Natural killer cell (primary cell): ENCODE measurements around the gene FIBCD1. TPM values are rescaled to one million over a fixed set of nuclear protein-coding genes. Genes with fewer than 3 reads are reported as not detected.

Source experiments
- ATAC-seq, 3 donors: fragments of 150-1000 bp in 2 of 3; fragments of 200-7000 bp in 1 of 3; cut with Tn5 transposase; 1 replicate in 1 of 3; 2 replicates in 2 of 3; pipeline ENCODE4 v1.10.0; 2021; ENCODE audit warnings: mild to moderate bottlenecking in 2 of 3, moderate library complexity in 2 of 3
- DNase-seq, 2 donors: peaks; one replicate each; pipeline versions ENCODE4 v3.0.0 to v3.0.0-alpha.2; 2013 to 2021; ENCODE audit warnings: mixed read lengths in 1 of 2
- H3K27ac ChIP-seq: one replicate; pipeline ENCODE4 v1.5.1; 2013; ENCODE audit warnings: mild to moderate bottlenecking, low read length
- H3K27me3 ChIP-seq: one replicate; pipeline ENCODE4 v1.6.1; 2013; ENCODE audit warnings: low read length; ENCODE audit not compliant: control insufficient read depth, insufficient read depth
- H3K36me3 ChIP-seq: one replicate; pipeline ENCODE4 v1.6.1; 2013; ENCODE audit warnings: low read length; ENCODE audit not compliant: control insufficient read depth, insufficient read depth
- H3K4me1 ChIP-seq: one replicate; pipeline ENCODE4 v1.6.1; 2013; ENCODE audit warnings: low read length; ENCODE audit not compliant: control insufficient read depth, insufficient read depth
- H3K4me3 ChIP-seq: one replicate; pipeline ENCODE4 v1.5.1; 2013; ENCODE audit warnings: low read length
- H3K9me3 ChIP-seq: one replicate; pipeline ENCODE4 v1.6.1; 2013; ENCODE audit warnings: low read length; ENCODE audit not compliant: control insufficient read depth, insufficient read depth
- H3K27ac Mint-ChIP-seq, 2 donors: one replicate each; pipeline ENCODE4 v1.8.0; 2022; ENCODE audit warnings: mild to moderate bottlenecking in 2 of 2, mixed read lengths in 2 of 2, moderate library complexity in 1 of 2
- H3K27me3 Mint-ChIP-seq, 2 donors: one replicate each; pipeline ENCODE4 v1.8.0; 2022; ENCODE audit warnings: low read depth in 2 of 2, mixed read lengths in 2 of 2
- H3K36me3 Mint-ChIP-seq: one replicate; pipeline ENCODE4 v1.8.0; 2022; ENCODE audit warnings: mixed read lengths
- H3K4me1 Mint-ChIP-seq, 2 donors: one replicate each; pipeline ENCODE4 v1.8.0; 2022; ENCODE audit warnings: mixed read lengths in 2 of 2
- H3K4me3 Mint-ChIP-seq: one replicate; pipeline ENCODE4 v1.8.0; 2022; ENCODE audit warnings: mild to moderate bottlenecking, moderate library complexity, mixed read lengths
- H3K9me3 Mint-ChIP-seq, 2 donors: one replicate each; pipeline ENCODE4 v1.8.0; 2022; ENCODE audit warnings: mixed read lengths in 2 of 2
- CTCF ChIP-seq: fragments of 200-600 bp; IDR thresholded peaks from one replicate; pipeline ENCODE4 v1.8.0; 2022; ENCODE audit warnings: antibody characterized with exemption
- WGBS: methylation state at CpG from one replicate; pipeline ENCODE4 v1.1.7; 2013; ENCODE audit warnings: missing lambda C conversion rate; ENCODE audit not compliant: insufficient coverage; 5-methylcytosine and 5-hydroxymethylcytosine counted together
- intact Hi-C: fragments of 100-400 bp; cut with micrococcal nuclease; formaldehyde crosslinking; loops from one replicate; pipeline ENCODE4 v1.14.2; 2022
- total RNA-seq, 4 donors: library from RNA; stranded (reverse); fragments of 120-200 nt in 1 of 4; gene quantifications; one replicate each; pipeline versions ENCODE4 v1.2.3 to v1.2.4, GENCODE V29; 2013 to 2022

The FIBCD1 gene
- total RNA-seq, 3 donors from 2014 or later (not counting 1 experiment from before 2014, with no cell fraction given) = not detected

GRCh38 chr9:130933114-130934046, 5.7 kb downstream of the FIBCD1 start:
- no peaks in the 10 kb centered on the region for H3K4me1 ChIP-seq
- Mint-ChIP-seq H3K4me3 (no peak overlapping the region), H3K27ac (no peak overlapping the region), H3K36me3 (no peaks in the 10 kb centered on the region), H3K9me3 (no peaks in the 10 kb centered on the region), H3K27me3 (peaks cover 39 to 42% of the 10 kb centered on the region in 2 donors), H3K4me1 (peaks cover 0 to 10% of the 10 kb centered on the region in 2 donors)
- peaks cover 4% of the 10 kb centered on the region for H3K27me3 ChIP-seq
- no peak for ATAC-seq
- H3K4me3 ChIP-seq = no peak overlapping the region
- no peaks in the 10 kb centered on the region for H3K9me3 ChIP-seq
- TF ChIP-seq CTCF = no peak
- intact Hi-C loops = no loop called here
- H3K27ac ChIP-seq = no peak overlapping the region
- H3K36me3 ChIP-seq = no peaks in the 10 kb centered on the region
- no peak for DNase-seq
- 38% methylated on average over 21 of the region's 26 CpGs for WGBS

GRCh38 chr9:130932255-130933079, 6.6 kb downstream of the FIBCD1 start:
- no peaks in the 10 kb centered on the region for H3K36me3 Mint-ChIP-seq
- 56% methylated on average over 21 of the region's 21 CpGs for WGBS
- no peaks in the 10 kb centered on the region for H3K9me3 Mint-ChIP-seq
- no peaks in the 10 kb centered on the region for H3K4me1 ChIP-seq
- no peak for ATAC-seq
- no peaks in the 10 kb centered on the region for H3K9me3 ChIP-seq
- intact Hi-C loops = no loop called here
- peaks cover 33 to 41% of the 10 kb centered on the region in 2 donors for H3K27me3 Mint-ChIP-seq
- peaks cover 4% of the 10 kb centered on the region for H3K27me3 ChIP-seq
- H3K4me1 Mint-ChIP-seq = peaks cover 0 to 10% of the 10 kb centered on the region in 2 donors
- H3K4me3 Mint-ChIP-seq = no peak overlapping the region
- no peaks in the 10 kb centered on the region for H3K36me3 ChIP-seq
- no peak overlapping the region for H3K27ac ChIP-seq
- H3K4me3 ChIP-seq = no peak overlapping the region
- DNase-seq = no peak
- no peak overlapping the region for H3K27ac Mint-ChIP-seq
- TF ChIP-seq CTCF = no peak

- ATAC-seq = no peak
- Mint-ChIP-seq H3K27me3 (peaks cover 25 to 35% of the 10 kb centered on the region in 2 donors), H3K27ac (no peak overlapping the region), H3K9me3 (no peaks in the 10 kb centered on the region), H3K4me1 (peaks cover 0 to 10% of the 10 kb centered on the region in 2 donors), H3K4me3 (no peak overlapping the region), H3K36me3 (no peaks in the 10 kb centered on the region)
- 73% methylated on average over 20 of the region's 20 CpGs for WGBS
- peaks cover 4% of the 10 kb centered on the region for H3K27me3 ChIP-seq
- no peak for DNase-seq
- H3K4me1 ChIP-seq = no peaks in the 10 kb centered on the region
- H3K27ac ChIP-seq = no peak overlapping the region
- intact Hi-C loops = no loop called here
- no peaks in the 10 kb centered on the region for H3K9me3 ChIP-seq
- no peak for TF ChIP-seq CTCF
- H3K36me3 ChIP-seq = no peaks in the 10 kb centered on the region
- H3K4me3 ChIP-seq = no peak overlapping the region
Measured at GRCh38 chr9:130931508-130932254, 7.4 kb downstream of the FIBCD1 start.
